Adrenal gland (tissue), 5 donors: ENCODE results near the gene TDRKH.

ENCODE experiments used
- CTCF ChIP-seq, 6 experiments: fragments of 450-650 bp in 4 of 6; fragments of 200-600 bp in 2 of 6; sonication (generic) in 1 of 6; IDR thresholded peaks; 1 replicate in 5 of 6; 2 replicates in 1 of 6; pipeline versions ENCODE4 v1.5.1 to v1.8.0; 2016 to 2021; ENCODE audit warnings: antibody characterized with exemption in 6 of 6, mild to moderate bottlenecking in 2 of 6, moderate library complexity in 1 of 6
- POLR2A ChIP-seq, 2 donors: fragments of 450-650 bp; IDR thresholded peaks; one replicate each; pipeline ENCODE4 v1.6.1; 2017; ENCODE audit warnings: antibody characterized with exemption in 2 of 2, mild to moderate bottlenecking in 2 of 2, moderate library complexity in 1 of 2
- donor health status: DM: no; HTN: no; CAD: no.

GRCh38 chr1:151729966-151730291 is 60.4 kb downstream of the TDRKH start:
- TF ChIP-seq CTCF (IDR thresholded peaks at IDR 0.05) (no peak), POLR2A (IDR thresholded peaks at IDR 0.05) (no peak)
